GM21423 (cell line): ENCODE results near the gene IFNAR1.
"Not testable (repeated sequence)": the region's sequence is repeated elsewhere in the genome, so short reads cannot be mapped to it uniquely, and the experiment has no call there.

ENCODE experiments used
- ATAC-seq: cut with Tn5 transposase; IDR thresholded peaks from one replicate; pipeline ENCODE4 v1.9.1; 2021; ENCODE audit warnings: mild to moderate bottlenecking, moderate library complexity; ENCODE audit not compliant: unreplicated experiment

IFNAR1 gene

DNA sequence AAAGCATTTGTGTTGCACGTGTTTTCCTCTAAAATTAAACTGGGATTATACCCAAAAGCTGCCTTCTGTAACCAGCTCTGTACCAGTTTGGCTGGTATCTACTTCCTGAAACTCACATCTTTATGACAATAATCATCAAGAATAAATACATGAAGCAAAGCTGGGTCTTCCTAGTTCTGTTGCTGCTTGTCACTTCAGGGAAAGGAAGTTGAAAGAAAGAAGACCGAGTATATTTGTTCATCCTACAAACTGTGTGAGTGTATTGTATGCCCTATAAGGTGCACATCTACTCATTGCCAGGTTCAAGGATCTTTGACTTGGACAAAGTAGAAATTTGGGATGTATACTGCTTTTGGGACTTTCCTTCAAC lies 49.3 kb downstream of the IFNAR1 start:
- no peak for ATAC-seq

DNA sequence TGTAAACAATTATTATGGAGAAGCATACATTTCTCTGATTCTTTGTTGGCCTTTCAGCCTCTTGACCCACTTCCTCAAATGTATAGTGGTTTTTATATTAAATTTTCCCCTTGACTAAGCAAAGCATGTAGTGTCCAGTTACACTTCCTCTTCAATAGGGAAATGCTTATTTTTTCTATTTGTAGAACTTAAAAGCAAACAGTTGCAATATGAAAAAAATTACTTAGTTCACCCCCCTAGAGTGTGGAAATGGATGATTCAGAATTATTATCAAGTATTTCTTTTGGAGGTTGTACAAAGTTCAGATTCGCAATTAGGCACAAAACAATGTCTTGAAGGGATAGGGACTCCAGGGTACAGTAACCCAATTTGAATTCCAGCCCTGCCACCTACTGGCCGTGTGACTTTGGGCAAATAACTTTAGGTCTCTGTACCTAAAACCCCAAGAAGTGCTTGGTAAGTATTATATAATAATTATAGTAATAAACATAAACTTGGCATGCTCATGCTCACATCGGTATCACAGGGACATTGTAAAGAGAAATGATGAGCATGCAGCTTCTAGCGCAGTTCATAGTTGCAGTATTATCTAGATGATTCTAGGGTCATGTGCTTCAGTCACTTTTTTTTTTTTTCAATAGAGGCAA lies 49.8 kb downstream of the IFNAR1 start:
- ATAC-seq, result peak; percentile 65

GRCh38 chr21:33375101-33375644 lies 50.4 kb downstream of the IFNAR1 start:
- ATAC-seq, result no peak

GRCh38 chr21:33377221-33377920 lies 52.6 kb downstream of the IFNAR1 start:
- ATAC-seq, result no peak

DNA sequence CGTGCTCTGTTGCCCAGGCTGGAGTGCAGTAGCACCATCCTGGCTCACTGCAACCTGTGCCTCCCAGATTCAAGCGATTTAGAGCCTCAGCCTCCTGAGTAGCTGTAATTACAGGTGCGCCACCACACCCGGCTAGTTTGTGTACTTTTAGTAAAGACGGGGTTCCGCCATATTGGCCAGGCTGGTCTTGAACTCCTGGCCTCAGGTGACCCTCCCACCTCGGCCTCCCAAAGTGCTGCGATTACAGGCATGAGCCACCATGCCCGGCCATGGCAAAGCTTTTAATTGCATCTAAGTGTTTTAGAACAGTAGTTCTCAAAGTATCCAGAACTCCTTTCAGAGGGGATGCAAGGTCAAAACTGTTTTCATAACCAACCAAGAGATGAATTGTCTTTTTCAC lies 53.3 kb downstream of the IFNAR1 start:
- ATAC-seq, result no peak

GRCh38 chr21:33379934-33380333 lies 55.2 kb downstream of the IFNAR1 start:
- not testable (repeated sequence) for ATAC-seq

- ATAC-seq, result peak; percentile 38
These were observed 55.8 kb downstream of the IFNAR1 start for GRCh38 chr21:33380483-33380998.

GRCh38 chr21:33381381-33381780 lies 56.6 kb downstream of the IFNAR1 start:
- ATAC-seq, result not testable (repeated sequence)

GRCh38 chr21:33383056-33383888 lies 58.5 kb downstream of the IFNAR1 start:
- peak; percentile 69 for ATAC-seq

DNA sequence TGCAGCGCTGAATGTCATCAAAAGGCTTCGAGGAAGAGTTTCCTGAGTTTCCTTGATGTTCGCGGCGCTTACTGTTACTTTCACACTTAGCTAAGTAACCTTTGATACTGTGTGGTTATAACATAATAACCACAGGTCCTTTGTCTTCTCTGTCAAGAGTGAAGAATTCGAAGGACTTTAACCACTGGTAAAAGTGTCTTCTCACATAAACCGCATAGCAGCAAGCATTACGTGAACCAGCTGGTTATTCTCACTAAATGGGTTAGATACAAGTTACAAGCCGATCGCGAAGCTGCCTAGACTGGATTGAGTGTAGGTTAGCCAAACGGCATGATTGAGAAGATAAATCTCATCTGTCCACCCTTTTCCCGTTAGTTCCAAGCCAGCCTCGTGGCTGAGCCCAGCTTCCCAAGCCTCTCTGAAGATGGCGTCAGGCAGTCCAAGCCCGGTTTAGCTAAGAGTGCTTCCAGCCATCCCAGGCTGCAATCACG lies 60.1 kb downstream of the IFNAR1 start:
- no peak for ATAC-seq

- no peak for ATAC-seq
These were observed 61.5 kb downstream of the IFNAR1 start for GRCh38 chr21:33386222-33386784.

DNA sequence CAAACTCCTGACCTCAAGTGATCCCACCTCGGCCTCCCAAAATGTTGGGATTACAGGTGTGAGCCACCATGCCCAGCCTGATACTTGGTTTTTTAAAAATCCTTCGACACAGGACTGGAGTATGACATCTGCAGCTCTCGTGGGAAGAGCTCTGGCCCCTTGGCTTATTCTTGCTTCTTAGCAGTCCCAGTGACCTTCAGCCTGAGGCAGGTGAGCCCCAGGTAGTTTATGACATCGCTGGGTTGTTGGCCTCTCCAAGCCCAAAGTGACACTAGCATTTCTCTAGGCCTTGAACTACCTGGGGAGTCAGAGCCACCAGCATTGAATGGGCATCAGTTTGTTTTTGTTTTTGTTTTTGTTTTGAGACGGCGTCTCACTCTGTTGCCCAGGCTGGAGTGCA lies 62.5 kb downstream of the IFNAR1 start:
- ATAC-seq, result no peak

DNA sequence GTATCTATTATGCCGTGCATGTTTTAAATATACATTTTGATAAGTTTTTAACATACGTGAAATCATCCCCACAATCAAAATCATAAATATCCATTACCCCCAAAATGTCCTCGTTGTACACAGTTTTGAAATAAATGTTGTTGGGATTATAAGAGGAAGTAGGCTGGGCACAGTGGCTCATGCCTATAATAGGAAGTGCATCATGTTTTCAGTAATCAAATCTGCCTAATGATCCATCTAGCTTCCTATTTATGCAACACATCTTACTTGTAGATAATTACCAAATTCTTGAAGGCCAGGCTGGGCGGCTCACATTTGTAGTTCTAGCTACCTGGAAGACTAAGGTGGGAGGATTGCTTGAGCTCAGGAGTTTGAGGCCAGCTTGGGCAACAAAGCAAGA lies 63.4 kb downstream of the IFNAR1 start:
- no peak for ATAC-seq

DNA sequence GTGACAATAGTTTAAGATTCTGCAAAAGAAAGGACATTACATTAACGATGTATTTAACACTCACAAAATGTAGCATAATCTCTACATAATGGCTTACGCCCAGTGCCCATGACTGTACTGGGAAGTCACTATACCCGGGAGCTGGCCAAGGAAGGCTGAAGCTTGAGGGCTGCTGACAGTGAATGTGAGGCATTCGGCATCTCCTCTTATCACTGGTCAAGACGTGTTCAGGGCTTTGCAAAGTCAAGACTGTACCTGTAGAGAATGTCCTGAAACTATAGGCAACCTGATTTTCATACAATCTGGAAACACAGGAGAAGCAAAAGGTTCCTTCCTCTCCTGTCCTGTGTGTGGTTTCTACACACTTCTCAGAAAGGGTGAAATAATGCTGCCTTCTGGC lies 65.7 kb downstream of the IFNAR1 start:
- no peak for ATAC-seq

DNA sequence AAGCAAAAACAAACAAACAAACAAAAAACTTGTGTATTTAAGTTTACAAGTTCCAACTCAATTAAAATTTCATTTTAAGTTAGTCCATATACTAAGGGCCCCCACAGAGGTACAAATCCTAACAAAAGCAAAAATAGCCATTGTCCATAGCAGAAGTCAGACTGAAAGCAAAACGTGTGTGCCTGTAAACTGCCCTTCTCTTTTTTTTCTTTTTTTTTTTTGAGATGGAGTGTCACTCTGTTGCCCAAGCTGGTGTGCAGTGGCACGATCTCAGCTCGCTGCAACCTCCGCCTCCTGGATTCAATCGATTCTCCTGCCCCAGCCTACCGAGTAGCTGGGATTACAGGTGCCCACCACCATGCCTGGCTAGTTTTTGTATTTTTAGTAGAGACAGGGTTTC lies 66.9 kb downstream of the IFNAR1 start:
- ATAC-seq, result no peak

DNA sequence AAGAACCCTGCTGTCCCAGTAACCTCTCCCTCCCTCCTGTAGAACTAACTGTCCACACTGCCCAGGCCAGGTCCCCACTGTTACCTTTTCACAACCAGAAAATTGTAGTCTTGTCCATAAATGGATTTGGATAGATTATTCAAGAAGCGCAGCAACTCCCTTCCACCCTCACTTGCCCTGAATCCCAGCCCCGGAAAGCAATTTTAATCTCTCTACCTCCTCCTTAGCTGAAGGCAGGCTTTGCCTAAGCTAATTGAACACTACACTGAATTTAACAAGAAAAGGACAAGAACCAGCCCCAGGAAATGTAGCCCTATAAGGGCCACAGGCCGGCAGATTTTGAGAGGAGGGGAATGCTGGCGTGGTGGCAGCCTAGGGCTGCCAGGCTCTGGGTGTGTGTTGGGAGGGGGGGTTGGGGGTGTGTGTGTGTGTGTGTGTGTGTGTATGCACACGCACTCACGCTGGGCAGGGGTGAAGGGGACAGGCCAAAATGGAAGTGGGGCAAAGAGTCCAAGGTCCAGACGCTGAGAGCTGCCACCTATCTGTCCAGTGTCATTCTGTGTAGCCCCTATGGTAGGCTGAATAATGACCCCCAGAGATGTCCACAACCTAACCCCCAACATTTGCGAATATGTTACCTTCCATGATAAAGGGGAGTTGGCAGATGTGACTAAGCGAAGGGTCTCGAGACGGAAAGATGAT lies 67.7 kb downstream of the IFNAR1 start:
- ATAC-seq, result no peak

- no peak for ATAC-seq
These were observed 68.6 kb downstream of the IFNAR1 start for GRCh38 chr21:33393348-33393747.

- ATAC-seq, result no peak
These were observed 69.5 kb downstream of the IFNAR1 start for GRCh38 chr21:33394260-33394659.

GRCh38 chr21:33395891-33396331 lies 71.1 kb downstream of the IFNAR1 start:
- ATAC-seq, result no peak

DNA sequence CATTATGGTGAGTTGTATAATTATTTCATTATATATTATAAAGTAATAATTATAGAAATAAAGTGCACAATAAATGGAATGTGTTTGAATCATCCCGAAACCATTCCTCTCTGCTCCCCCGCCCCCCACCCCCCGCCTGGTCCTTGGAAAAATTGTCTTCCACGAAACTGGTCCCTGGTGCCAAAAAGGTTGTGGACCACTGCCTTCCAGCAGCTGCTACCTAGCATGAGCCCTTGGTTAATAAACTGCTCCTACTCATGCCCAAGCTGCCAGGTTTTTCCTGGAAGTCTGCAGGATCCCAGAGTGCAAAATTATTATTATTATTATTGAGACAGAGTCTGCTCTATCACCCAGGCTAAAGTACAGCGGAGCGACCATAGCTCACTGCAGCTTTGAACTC lies 71.7 kb downstream of the IFNAR1 start:
- no peak for ATAC-seq
